ENCODE data around the gene ATF6. TPM values are rescaled to one million over a fixed set of nuclear protein-coding genes. Genes with fewer than 3 reads are reported as not detected.

ATF6 gene
- total and polyA plus RNA-seq, 2 of the 8 experiments (the other 6 are each of a cell fraction or from before 2014, with no cell fraction given) = 4.6 to 10.0 TPM

GRCh38 chr1:161779393-161779792, 13.3 kb downstream of the ATF6 start:
- no peak overlapping the region for H2BK12ac ChIP-seq (ENCODE audit: low read depth, low read length)
- no peak overlapping the region for H4K91ac ChIP-seq (replicated peaks; ENCODE audit: insufficient read length, low read length)
- H3K27ac ChIP-seq (ENCODE audit: low read depth, low read length) = no peak overlapping the region
- H3K56ac ChIP-seq (replicated peaks; ENCODE audit: insufficient read length, low read depth, low read length) = no peak overlapping the region
- WGBS, 2 experiments (ENCODE audit: extremely low coverage in 1 of 2, insufficient coverage in 1 of 2, insufficient read length in 1 of 2, insufficient replicate concordance in 2 of 2, low coverage in 1 of 2, low lambda C conversion rate in 2 of 2, missing lambda C conversion rate in 1 of 2) = 96% methylated on average over 2 of the region's 2 CpGs; no CpG with 5 or more reads in 1 of the 2 experiments
- H3K36me3 ChIP-seq (ENCODE audit: control insufficient read depth in 2 of 4, insufficient read depth in 4 of 4, low read length in 3 of 4) = no peaks in the 10 kb centered on the region; a peak in 1 of 8 replicates
- H3K4me2 ChIP-seq (ENCODE audit: insufficient read depth in 1 of 2, low read depth in 2 of 2, low read length in 2 of 2) = no peak overlapping the region
- CTCF ChIA-PET (ENCODE audit: partially characterized antibody) = no interaction called here
- no peak overlapping the region for H3K18ac ChIP-seq (ENCODE audit: extremely low read depth, low read length)
- no peak overlapping the region for H3K23ac ChIP-seq (ENCODE audit: insufficient read length)
- POLR2A ChIA-PET (ENCODE audit: partially characterized antibody) = no interaction called here
- H4K5ac ChIP-seq (ENCODE audit: insufficient read length, low read depth, low read length) = no peak overlapping the region
- no peak overlapping the region for H4K8ac ChIP-seq (ENCODE audit: extremely low read depth, insufficient read depth, low read length)
- H2BK120ac ChIP-seq (replicated peaks; ENCODE audit: low read depth, low read length) = no peak overlapping the region
- no peak overlapping the region for H2AFZ ChIP-seq (ENCODE audit: low read length)
- FAIRE-seq (no peak), DNase-seq (ENCODE audit: low read depth in 1 of 2, low spot score in 2 of 2) (no peak)
- H3K9me3 ChIP-seq (ENCODE audit: insufficient read depth in 2 of 2, low read depth in 1 of 2, low read length in 1 of 2) = no peaks in the 10 kb centered on the region
- H2AK5ac ChIP-seq (ENCODE audit: low read depth, low read length) = no peak overlapping the region
- H2BK20ac ChIP-seq (ENCODE audit: low read length) = no peak overlapping the region
- no peaks in the 10 kb centered on the region for H3K4me1 ChIP-seq (replicated peaks in 1 of 4; ENCODE audit: control insufficient read depth in 3 of 4, insufficient read depth in 4 of 4, low read length in 3 of 4)
- no peaks in the 10 kb centered on the region for H3K23me2 ChIP-seq (ENCODE audit: low read depth, low read length)
- no peaks in the 10 kb centered on the region; a peak in 1 of 4 replicates for H3K79me2 ChIP-seq (ENCODE audit: control insufficient read depth in 1 of 2, insufficient read depth in 2 of 2, low read length in 2 of 2)
- no peak overlapping the region for H3K4ac ChIP-seq (replicated peaks; ENCODE audit: insufficient read length, low read depth, low read length)
- no peak overlapping the region for H3K14ac ChIP-seq (ENCODE audit: insufficient read length)
- H2BK5ac ChIP-seq (ENCODE audit: low read depth, low read length) = no peak overlapping the region
- no peak overlapping the region for H3K4me3 ChIP-seq (ENCODE audit: extremely low read depth in 1 of 4, insufficient read depth in 2 of 4, low read depth in 3 of 4, low read length in 4 of 4)
- H3K27me3 ChIP-seq (replicated peaks in 1 of 4; ENCODE audit: control insufficient read depth in 3 of 4, extremely low read depth in 1 of 4, insufficient read depth in 3 of 4, low read length in 3 of 4) = no peaks in the 10 kb centered on the region
- H3K79me1 ChIP-seq (ENCODE audit: low read depth, low read length) = no peaks in the 10 kb centered on the region
- H4K20me1 ChIP-seq (replicated peaks in 1 of 2; ENCODE audit: control insufficient read depth in 1 of 2, insufficient read depth in 2 of 2, low read length in 2 of 2) = no peaks in the 10 kb centered on the region
- H2BK15ac ChIP-seq (ENCODE audit: low read length) = no peak overlapping the region
- H3K9ac ChIP-seq (replicated peaks in 1 of 4; ENCODE audit: extremely low read depth in 1 of 4, low read depth in 3 of 4, low read length in 3 of 4) = no peak overlapping the region
- TF ChIP-seq YY1 (IDR thresholded peaks at IDR 0.05; ENCODE audit: low read depth, low read length) (no peak), TBP (IDR thresholded peaks at IDR 0.05; ENCODE audit: low read depth, low read length) (no peak), ASH2L (IDR thresholded peaks at IDR 0.05; ENCODE audit: low read length) (no peak), RXRA (IDR thresholded peaks at IDR 0.05; ENCODE audit: insufficient read depth, low read depth, low read length) (no peak), CBX8 (IDR thresholded peaks at IDR 0.05; ENCODE audit: borderline replicate concordance, low read depth, low read length) (no peak), SRF (IDR thresholded peaks at IDR 0.05; ENCODE audit: low read depth, low read length) (no peak), SAP30 (IDR thresholded peaks at IDR 0.05; ENCODE audit: insufficient read depth, insufficient replicate concordance, low read length) (no peak), TCF12 (IDR thresholded peaks at IDR 0.05; ENCODE audit: low read depth, low read length) (no peak), SUZ12 (IDR thresholded peaks at IDR 0.05; ENCODE audit: low read length) (no peak), NRF1 (IDR thresholded peaks at IDR 0.05; ENCODE audit: low read depth, low read length) (no peak), BACH1 (IDR thresholded peaks at IDR 0.05; ENCODE audit: low read length) (no peak), TAF1 (IDR thresholded peaks at IDR 0.05; ENCODE audit: low read depth, low read length) (no peak), RAD21 (IDR thresholded peaks at IDR 0.05 in 1 of 2, conservative IDR thresholded peaks at IDR 0.05 in 1 of 2; ENCODE audit: low read depth in 2 of 2, low read length in 2 of 2) (no peak), ATF3 (IDR thresholded peaks at IDR 0.05; ENCODE audit: insufficient read depth, low read depth, low read length) (no peak), BRCA1 (IDR thresholded peaks at IDR 0.05; ENCODE audit: low read depth, low read length) (no peak)

Data from H1 (cell line).